ENCODE results near the gene SERINC5.

The SERINC5 gene

GRCh38 chr5:80106916-80107315 lies 148.9 kb downstream of the SERINC5 start:
- TF ChIP-seq ZFX (IDR thresholded peaks at IDR 0.05; ENCODE audit: borderline replicate concordance): no peak
- TF ChIP-seq CTCF (IDR thresholded peaks at IDR 0.05): no peak
- no peak overlapping the region for H3K27ac ChIP-seq

GRCh38 chr5:80105698-80106439 lies 150.0 kb downstream of the SERINC5 start:
- no peak overlapping the region for H3K27ac ChIP-seq
- TF ChIP-seq ZFX (IDR thresholded peaks at IDR 0.05; ENCODE audit: borderline replicate concordance) (no peak), CTCF (IDR thresholded peaks at IDR 0.05) (no peak)

- TF ChIP-seq ZFX (IDR thresholded peaks at IDR 0.05; ENCODE audit: borderline replicate concordance): no peak
- TF ChIP-seq CTCF (IDR thresholded peaks at IDR 0.05): no peak
- no peak overlapping the region for H3K27ac ChIP-seq
These were observed 152.5 kb downstream of the SERINC5 start for GRCh38 chr5:80103371-80103770.

DNA sequence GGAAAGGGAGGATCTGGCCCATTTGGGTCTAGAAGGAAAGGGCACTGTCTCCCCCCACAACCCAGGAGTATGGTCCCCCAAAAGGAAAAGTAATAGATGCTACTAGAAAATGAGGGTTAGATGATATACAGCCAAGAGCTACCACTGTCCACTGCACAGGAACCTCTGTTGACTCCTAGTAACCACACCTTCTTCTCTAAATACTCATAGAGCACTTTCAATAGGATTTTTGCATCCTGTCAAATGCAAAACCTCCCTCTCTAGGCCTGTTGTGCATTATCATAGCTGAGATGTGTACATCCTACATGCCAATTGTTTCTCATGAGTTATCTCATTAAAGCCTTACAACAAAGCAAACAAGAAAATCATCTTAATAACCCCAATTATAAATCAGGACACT lies 153.9 kb downstream of the SERINC5 start:
- TF ChIP-seq CTCF (IDR thresholded peaks at IDR 0.05): no peak
- TF ChIP-seq ZFX (IDR thresholded peaks at IDR 0.05; ENCODE audit: borderline replicate concordance): no peak
- no peak overlapping the region for H3K27ac ChIP-seq

DNA sequence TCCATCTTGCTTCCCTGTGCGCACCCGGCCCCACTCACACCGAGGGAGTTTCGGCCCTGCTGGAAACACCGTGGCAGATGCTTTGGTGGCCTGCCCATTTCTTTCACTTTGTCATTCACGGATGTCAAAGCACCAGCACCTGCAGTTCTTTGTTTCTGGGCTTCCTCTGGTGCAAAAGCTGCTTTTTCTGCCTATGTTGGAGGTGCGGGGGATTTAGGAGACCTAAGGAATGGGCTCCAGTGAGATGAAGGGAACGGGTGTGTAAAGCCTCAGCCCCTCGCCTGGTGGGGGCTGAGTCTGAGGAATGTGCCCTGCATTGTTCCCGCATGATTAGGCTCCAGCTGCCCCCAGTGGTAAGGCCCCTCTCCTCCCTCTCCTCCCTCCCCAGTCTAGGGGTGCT lies 158.4 kb downstream of the SERINC5 start:
- no peak for TF ChIP-seq ZFX (IDR thresholded peaks at IDR 0.05; ENCODE audit: borderline replicate concordance)
- no peak for TF ChIP-seq CTCF (IDR thresholded peaks at IDR 0.05)
- H3K27ac ChIP-seq: no peak overlapping the region

DNA sequence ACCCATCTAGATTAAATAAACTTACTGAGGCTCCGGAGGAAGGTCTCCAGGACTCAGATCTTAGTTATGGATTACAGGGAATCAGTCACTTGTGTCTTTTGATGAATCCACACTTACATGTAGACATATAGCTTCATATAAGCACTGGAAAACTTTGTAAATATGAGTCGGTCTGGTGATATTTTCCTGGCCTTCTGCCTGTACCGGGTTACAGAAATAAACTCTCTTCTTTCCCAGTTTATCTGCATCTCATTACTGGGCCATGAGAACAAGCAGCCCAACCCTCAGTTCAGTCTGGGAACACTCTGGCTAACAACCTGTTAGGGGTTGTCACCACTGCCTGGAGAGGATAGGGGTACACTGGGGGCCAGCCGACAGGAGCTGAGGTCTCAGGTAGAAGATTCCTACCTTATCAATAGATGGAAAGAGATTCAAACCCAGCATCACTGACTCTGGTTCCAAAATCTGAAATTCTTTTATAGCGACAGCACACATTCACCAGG lies 161.6 kb downstream of the SERINC5 start:
- no peak for TF ChIP-seq CTCF (IDR thresholded peaks at IDR 0.05)
- TF ChIP-seq ZFX (IDR thresholded peaks at IDR 0.05; ENCODE audit: borderline replicate concordance): no peak
- no peak overlapping the region for H3K27ac ChIP-seq

DNA sequence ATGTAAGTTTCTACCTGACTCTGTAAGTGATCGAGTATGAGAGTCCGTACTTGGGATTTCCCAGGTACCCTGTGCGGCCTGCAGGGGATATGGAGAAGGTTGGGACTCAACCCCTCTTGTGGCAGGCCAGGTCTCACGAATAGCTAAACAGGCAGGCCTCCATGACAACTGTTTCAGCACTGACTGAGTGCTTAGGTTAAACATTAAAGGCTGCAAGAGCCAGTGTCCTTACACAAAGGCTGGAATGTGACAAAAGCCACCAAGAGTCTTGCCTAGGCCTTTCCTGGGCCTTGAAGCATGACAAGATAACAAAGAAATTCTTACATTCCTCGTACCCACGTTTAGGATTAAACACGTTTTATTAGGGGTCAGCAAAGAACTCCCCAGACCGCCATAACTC lies 162.1 kb downstream of the SERINC5 start:
- TF ChIP-seq CTCF (IDR thresholded peaks at IDR 0.05) (no peak), ZFX (IDR thresholded peaks at IDR 0.05; ENCODE audit: borderline replicate concordance) (no peak)
- H3K27ac ChIP-seq: no peak overlapping the region
